HCEC 1CT (cell line): ENCODE results near the gene LRRC45.

Source experiments
- DNase-seq: peaks from one replicate; pipeline ENCODE4 v3.0.0-alpha.2; 2017

The LRRC45 gene

DNA sequence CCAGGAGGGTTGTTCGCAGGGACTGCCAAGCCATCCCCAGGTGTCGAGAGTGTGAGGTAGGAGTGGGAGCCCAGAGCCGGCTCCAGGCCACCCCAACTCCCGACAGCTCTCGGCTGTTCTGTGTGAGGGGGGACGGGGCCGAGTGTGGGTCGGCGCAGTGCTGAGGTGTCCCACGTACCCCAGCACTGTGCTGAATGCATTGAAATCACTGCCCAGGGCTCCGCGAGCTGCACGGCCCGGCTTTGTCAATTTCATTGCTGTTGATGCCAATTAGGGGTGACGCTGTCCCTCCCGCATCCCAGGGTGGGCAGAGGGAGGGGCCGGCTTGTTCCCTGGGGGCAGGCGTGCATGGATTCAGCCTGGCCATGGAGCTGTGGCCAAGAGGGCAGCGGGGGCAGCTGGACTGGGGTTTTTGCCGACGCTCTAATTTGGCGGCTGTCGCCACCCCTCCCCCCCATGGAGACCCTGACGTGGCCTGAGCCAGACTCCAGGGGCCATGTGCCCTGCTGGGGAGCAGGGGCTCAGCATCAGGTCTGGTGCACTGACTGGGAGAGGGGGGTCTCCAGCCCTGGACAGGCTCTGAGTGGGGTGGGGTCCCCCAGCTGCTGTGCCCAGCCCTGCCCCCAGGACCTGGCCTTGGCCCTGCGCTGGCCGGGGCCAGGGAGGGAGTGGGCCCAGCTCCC lies 14.7 kb upstream of the LRRC45 start:
- no peak for DNase-seq

DNA sequence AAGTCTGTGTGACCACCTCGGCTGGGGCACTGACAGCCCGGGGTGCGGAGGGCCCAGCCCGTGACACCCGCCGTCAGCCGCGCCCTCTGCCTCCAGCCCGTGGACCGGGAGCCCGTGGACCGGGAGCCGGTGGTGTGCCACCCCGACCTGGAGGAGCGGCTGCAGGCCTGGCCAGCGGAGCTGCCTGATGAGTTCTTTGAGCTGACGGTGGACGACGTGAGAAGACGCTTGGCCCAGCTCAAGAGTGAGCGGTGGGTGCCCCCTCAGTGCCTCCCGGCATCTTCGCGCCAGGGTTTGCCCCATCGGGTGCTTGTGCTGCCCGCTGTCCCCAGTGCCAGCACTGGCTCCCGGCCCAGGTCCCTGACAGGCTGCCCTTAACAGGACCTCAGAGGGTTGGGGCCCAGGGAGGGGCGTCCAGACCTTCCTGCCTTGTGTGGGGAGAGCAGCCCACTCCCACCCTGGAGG lies 14.1 kb upstream of the LRRC45 start:
- DNase-seq = no peak

DNA sequence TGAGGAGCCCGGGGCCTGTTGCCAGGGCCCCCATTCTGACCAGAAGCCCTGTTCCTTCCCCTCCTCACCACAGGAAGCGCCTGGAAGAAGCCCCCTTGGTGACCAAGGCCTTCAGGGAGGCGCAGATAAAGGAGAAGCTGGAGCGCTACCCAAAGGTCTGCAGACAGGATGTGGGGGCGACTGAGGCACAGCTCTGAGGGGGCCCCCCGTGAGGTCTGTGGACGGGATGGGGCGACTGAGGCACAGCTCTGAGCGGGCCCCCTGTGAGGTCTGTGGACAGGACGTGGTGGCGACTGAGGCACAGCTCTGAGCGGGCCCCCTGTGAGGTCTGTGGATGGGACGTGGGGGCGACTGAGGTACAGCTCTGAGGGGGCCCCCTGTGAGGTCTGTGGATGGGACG lies 13.7 kb upstream of the LRRC45 start:
- DNase-seq = no peak

DNA sequence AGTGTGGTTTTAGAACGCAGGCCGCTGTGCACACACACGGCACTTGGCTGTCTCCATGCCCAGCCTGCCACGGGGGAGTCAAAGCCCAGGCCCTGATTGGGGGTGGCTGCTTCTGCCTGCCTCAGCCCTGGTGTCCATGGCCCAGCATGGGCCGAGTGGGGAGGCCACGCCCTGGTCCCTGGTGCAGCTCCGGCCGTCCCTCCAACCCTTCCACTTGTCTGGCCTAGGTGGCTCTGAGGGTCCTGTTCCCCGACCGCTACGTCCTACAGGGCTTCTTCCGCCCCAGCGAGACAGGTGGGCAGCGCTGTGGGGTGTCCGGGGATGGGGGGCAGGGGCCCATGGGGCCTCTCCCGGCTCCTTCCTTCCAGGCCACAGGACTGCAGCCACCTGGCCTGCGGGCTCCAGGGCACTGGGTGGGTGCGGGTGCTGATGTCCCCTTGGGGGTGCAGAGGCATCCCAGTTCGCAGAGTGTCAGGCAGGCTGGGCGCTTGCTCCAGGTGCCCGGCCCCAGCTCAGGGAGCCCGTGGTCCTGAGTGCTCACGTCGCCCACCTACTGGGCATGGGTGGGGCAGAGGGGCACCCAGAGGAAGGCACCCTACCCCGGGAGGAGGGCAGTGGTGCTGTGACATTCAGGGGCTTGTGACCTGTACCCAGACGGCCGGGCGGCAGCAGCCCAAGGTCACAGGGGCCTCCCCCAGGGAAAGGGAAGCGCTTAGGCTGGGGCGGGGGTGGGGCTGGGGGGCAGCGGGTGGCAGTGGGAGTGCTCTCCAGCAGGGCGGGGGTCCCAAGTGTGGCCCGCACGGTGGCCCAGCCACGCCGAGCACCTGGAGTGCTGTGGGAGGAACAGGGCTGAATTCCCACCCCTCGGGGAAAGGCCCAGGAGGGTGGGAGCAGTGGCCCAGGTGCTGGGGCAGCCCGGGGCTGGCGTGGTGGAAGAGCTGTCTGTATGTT lies 12.3 kb upstream of the LRRC45 start:
- no peak for DNase-seq

DNA sequence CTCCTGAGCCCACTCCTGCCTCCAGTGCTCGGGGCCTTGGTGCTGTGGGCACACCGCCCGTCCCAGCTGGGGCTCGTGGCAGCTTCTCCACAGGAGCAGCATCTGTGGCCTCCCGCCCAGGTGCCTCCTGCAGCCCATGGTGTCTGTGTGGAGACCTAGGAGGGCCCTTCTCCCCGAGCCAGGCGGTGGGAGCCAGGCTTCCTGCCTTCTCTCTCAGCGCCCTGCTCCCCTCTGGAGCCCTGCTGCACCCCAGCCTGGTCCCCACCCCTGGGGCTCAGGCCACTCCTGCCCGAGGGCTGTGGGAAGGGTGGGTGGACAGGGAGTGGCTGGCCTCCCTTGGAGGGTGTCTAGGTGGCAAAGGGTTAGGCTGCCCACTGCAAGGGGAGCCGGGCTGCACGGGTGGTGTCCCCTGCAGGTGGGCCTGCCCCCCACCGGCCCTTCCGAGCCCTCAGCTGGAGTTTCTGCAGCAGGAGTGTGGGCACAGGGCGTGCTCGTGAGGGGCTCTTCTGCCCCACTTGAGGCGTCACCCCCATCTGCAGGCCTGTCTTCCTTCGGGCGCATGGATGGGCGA lies 11.4 kb upstream of the LRRC45 start:
- DNase-seq = no peak

DNA sequence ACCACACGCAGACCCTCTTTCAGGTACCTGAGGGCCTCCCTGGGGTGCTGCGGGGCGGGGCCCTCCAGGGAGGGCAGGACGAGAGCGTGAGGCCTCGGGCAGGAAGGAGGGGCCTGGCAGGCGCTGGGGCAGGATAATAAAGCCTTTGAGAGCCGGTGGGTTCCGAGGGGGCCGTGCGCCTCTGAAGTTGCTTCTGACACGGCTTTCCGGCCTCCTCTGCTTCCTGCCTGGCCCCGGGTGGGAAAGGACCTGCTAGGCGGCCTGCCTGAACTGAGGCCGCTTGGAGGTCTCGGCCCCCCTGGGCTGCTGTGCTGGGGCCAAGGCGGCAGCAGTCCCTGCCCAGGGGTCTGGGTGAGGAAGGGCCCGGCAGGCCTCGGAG lies 10.9 kb upstream of the LRRC45 start:
- no peak for DNase-seq

DNA sequence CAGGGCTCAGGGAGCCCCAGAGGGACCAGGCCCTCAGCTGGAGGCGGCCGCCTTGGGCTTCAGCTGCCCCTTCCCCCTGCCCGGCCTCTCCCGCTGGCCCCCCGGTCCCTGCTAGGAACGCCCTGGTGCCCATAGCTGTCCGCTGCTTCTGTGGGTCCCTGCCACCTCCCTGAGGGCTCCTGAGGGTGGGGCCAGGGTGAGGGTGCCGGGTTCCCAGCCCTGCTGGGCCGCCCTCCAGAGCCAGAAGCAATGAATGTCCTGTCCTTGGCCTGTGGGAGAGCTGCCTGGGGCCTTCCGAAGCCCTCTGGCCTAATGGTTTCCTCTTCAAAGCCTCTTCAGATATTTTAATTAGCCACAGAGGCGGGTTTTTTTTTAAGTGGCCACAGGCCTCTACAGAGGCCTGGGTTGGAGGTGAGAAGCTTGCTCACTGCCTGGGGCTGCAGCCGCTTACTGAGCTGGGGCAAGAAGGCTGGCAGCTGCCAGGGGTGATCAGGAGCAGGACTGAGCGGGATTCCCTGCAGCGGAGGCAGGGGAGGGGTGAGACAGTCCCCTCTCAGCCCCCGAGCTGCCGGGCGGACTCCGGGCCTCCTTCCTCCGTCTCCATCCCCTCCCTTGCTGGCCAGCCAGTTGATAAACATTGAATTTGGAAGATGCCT lies 10.3 kb upstream of the LRRC45 start:
- DNase-seq = no peak

DNA sequence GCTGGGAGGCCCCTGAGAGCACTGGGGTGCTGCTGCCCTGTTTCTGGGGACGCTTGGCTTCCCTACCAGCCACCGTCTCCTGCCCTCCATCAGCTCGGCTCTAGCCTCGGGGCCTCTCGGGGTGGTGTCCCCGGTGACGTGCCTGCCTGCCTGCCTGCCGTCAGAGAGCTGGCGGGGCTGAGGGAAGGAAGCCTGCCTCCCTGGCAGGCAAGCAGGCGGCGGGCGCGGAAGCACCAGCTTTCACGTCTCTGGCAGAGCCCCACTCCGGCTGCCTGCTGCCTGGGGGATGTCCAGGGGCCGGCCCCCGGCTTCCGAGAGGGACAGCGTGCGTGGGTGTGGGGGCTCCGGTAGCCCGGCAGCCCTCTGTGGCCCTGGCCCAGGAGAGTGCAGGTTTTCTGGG lies 9.8 kb upstream of the LRRC45 start:
- no peak for DNase-seq

DNA sequence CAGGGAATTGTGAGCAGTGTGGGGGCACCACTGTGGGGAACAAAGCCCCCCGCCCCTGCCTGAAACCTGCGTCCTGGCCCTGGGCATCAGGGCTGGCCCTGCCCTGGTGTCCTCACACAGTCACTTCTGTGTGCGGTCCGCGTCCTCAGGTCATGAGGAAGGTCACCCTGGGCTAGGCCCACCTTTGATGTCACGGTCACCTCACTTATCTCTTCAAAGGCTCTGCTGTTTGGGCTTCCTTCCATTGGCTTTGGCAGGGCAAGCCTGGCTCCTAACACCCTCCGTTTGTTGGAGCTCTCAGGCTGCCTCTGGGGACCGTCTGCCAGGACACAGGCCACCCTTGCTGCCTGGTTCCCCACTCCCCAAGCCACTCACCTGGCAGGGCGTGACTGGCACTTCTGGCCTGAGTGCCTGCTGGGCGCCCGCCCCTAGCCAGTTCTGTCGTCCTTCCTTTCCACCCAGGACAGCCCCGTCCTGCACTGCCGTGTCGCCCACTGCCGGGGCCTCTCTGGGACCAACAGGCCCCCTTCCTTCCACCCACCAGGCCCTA lies 9.3 kb upstream of the LRRC45 start:
- no peak for DNase-seq

DNA sequence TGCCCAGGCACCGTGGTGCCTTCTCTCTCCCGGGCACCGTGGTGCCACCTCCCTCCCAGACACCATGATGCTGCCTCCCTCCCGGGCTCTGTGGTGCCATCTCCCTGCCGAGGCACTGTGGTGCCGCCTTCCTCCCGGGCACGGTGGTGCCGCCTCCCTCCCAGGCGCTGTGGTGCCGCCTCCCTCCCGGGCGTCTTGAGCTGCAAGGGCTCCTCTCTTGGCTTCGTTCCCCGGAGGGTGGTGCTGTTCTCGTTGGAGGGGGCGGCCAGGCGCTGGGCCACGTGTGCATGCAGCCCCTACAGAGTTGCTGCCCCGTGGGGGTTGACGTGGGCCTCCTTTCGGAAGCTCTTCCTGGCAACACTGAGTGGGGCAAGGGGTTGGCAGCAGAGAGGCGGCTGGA lies 8.7 kb upstream of the LRRC45 start:
- DNase-seq = no peak

DNA sequence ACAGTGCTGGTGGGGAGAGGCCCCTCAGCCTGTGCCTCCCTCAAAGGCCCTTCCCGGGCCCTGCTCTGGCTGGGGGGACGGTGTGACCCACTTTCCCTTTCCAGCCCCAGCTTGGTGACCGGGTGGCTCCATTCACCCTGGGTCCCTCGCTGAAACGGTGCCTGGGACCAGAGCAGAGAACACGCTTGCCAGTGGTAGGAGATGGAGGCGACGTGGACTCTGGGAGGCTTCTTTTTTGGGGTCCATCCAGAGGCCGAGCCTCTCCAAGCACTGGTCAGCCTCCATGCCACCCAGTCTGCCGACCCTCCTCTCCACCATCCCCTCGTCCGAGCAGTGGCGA lies 8.2 kb upstream of the LRRC45 start:
- no peak for DNase-seq

DNA sequence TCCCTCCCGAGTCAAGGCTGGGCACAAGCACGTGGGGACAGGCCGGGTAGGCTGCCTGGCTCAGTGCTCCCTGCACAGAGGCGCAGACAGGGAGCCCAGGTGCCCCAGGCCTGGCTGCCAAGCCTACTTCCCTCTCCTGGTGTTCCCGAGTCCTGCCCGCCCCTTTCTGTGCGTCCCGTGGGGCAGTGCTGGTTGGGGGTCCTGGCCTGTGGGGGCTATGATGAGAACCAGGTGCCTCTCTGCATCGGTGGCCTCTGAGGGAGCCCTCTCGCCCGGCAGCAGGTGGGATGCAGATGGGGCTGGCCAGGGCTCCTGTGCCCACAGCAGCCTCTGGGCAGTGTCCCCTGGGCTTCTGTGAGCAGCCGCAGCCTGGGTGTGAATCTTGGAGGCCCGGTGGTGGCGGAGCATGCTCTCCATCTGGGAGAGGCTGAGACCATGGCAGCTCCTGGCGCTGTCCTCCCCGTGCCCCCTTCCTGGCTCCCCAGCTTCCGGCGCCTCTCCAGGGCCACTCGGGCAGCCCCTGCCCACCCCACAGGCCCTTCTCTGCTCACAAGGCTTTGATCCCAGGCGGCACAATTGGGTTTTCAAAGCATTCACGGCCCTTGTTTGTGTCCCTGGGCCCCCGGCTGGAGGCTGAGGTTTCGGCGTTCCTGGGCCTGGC lies 7.7 kb upstream of the LRRC45 start:
- no peak for DNase-seq

DNA sequence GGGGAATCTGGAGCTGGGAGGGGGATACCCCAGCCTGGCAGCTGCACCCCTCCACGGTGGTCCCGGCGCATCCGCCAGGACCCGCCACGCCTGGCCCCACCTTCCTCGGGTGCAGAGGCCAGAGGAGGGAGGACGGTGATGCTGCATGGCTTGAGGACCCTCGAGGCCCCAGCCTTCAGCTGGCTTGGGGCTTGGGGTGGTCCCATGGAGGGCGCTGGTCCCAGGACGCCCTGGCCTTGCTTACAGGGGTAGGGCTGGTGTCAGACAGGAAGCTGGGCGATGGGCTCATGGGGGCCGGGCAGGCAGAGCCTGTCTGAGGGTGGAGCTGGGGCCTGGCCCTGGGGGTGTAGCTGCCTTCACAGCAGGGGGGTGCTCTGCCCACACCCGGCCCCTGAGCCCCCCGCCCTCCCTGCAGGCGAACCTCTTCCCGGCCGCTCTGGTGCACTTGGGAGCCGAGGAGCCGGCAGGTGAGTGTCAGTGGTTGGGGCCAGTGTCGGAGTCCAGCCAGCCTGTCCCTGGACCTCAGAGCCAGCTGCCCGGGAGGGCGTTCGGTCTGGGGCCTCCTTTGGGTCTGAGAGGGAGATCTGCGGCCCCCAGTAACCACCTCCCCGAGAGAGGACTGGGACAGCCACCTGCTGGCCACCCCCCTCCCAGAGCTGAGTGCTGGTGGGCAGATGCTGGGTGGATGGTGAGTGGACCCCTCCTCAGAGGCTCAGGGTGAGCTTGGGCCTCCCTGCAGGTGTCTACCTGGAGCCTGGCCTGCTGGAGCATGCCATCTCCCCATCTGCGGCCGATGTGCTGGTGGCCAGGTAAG lies 6.8 kb upstream of the LRRC45 start:
- no peak for DNase-seq

DNA sequence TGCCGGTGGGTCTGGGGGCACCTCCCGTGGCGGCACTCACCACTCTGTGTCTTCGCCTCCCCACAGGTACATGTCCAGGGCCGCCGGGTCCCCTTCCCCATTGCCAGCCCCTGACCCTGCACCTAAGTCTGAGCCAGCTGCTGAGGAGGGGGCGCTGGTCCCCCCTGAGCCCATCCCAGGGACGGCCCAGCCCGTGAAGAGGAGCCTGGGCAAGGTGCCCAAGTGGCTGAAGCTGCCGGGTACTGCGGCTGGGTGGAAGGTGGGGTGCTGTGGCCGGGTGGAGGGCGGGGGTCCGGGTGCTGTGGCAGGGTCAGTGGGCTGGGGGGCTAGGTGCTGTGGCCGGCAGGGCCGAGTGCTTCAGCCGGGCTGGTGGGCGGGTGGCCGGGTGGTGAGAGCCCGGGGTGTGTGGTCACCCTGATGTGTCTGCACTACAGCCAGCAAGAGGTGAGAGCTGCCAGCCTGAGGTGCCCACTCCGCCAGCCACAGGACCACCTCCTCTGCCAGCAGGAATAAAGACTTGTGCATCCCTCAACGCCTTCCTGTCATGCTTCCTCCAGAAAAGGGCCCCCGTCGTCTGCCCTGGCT lies 6.1 kb upstream of the LRRC45 start:
- no peak for DNase-seq

DNA sequence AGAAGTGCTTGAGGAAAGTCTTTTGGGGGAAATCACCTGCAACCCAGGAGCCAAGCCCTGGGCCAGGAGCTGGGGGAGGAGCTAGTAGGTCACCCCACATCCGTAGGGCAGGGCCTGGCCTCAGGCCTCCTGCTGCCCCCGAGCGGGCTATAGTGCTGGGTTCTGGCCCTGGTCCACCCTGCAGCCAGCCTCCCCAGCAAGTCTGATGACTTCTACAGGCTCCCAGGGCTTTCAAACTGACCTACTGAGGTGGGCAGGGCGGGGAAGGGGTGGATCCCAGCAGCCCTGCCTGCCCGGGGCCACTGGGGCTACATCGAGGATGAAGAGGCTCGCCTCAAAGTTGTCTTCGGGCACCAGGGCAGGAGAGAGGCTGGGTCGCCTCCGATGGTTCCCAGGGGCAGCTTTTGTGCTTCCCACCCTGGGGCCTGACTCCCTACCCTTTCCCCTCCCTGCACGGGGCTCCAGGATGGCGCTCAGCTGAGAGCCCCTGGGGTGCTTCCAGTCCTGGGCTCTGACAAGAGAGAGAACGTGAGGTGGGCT lies 5.4 kb upstream of the LRRC45 start:
- no peak for DNase-seq

DNA sequence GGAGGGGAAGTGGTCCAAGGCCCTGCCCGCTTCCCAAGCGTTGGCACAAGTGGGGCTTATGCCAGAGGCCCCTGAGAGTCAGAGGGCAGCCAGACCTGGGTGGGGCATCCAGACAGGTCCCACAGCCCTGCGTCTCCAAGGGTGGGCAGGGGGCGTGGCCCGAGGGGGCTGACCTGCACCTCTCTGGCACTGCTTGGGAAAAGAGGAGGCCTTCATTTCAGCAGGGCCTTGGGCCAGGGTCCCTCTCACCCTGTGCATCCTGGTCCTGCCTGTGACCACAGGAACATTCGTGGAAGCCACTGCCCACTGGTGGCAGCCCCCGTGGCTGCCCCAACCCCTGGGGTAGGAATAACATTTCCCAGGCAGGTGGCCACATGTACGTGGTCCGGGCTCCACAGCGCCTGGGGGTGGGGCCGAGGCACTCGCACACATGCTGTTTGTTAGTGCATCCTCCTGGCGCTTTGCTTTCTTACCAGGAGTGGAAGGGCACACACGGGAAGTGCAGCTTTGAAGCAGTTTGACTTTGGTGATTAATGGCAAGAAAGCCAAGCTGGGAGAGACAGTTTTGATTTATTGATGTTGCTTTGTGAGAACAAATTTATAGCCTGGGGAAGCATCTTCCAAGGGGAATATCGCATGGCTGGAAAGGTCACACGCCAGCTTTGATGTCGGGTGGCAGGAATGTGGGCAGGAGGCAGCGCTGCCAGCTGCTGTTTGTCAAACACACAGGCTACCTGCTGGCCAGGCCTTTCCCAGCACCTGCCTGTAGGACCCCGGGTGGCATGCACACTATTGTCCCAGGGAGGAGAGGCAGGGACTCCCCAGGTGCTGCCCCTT lies 4.7 kb upstream of the LRRC45 start:
- no peak for DNase-seq

DNA sequence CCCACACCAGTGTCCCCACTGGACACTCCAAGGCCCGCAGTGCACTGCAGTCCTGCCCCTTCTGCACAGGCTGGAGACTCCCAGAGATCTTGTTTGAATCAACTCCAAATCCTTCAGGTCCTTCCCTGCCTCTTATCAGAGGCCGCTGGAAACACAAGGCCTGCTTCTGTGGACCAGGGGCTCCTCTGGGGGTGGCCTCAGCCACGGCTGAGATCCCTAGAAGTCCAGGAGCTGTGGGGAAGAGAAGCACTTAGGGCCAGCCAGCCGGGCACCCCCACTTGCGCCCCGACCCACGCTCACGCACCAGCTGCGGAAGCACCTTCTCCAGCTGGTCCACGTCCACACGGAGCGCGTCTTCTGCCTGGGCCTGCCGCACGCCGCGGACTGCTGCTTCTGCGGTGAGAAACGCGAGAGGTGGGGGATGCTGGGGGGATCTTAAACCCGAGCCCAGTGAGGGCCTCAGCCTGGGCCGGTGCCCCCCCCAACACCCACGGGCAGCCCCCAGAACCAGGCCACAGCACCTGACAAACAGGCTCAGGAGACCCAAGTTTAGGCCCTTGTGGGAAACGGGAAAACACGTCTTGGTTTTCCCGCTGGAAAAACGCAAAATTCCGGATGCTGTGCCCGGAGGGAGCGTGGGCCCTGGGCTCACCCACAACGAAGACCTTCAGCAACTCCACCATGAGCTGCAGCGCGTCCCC lies 4.0 kb upstream of the LRRC45 start:
- no peak for DNase-seq

DNA sequence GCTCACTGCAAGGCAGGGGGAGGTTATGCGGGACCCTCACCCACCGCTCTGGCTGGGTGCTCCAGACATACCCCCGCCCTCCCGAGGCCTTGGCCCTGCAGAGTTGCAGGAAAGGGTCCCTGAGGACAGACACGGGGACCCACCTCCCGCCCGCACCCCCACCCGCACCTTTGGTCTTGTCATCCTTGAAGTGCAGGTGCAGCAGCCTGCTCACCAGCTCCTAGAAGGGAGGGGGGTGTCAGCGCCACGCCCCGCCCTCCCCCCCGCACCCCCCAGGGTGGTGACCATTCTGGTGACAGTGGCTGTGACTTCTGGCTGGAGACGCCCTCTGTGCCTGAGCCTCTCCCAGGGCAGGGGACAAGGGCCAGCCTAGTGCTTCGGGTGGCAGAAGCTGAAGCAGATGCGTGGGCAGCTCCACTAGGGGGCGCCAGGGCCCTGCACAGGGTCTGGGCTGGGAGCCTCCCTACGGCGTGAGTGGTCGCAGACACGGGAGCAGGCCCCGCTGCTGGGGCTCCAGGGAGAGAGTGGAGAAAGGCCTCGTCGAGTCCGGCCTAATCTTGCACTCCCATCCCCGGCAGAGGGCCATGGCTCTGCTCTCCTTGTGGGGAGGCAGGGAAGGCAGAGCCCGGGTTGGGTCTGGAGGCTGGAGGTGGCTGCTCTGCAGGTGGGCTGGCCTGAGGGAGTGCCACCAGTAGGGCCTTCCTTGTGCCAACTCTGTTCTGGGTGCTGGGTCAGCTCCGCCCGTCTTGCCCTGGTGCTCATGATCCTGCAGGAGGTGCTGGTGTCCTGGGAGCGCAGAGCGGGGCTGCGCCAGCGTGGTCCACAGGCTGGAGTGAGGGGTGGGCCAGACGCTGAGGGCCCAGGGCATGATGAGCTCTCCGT lies 3.2 kb upstream of the LRRC45 start:
- peak; percentile 32 for DNase-seq
